ENCODE measurements around the gene FMN2. TPM values are rescaled to one million over a fixed set of nuclear protein-coding genes. Genes with fewer than 3 reads are reported as not detected.

The FMN2 gene
- total RNA-seq, 1 donor from 2014 or later: not detected

DNA sequence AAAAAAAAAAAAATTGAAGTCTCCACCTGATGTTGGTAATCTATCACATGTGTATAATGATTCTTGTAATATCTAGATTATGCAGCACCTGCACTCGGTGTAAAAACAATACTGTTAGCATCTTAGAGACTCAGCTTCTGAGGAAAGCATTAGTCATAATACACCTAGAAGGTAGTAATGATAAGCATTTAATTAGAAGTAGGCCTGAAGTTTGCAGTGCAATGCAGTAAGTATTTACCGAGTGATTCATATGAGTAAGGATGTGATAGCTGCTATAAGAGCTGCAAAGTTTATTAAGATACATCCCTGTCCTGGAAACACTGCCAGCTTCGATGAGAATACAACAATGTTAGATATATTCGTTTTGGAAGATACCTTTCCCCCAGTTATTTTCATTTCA is 323.8 kb downstream of the FMN2 start:
- intact Hi-C loops (cut with micrococcal nuclease): no loop called here

DNA sequence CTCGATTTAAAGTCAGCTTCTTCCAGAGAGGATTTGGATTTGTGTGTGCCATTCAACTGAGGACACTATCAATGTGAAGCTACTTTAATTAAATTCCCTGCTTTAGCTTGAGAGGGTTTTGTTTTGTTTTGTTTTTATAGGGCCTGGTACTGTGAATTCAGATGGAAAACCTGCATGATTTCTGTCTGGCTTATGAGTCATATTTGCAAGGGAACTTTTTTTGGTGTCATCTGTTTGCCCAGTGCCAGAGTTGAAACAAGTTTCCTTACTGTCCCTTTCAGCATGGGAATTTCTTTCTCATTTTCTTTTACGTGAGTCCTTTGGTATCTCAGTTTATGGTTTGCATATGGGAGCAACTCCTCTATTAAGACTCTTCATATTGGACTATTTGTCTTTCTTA is 325.6 kb downstream of the FMN2 start:
- intact Hi-C loops (cut with micrococcal nuclease): no loop called here

DNA sequence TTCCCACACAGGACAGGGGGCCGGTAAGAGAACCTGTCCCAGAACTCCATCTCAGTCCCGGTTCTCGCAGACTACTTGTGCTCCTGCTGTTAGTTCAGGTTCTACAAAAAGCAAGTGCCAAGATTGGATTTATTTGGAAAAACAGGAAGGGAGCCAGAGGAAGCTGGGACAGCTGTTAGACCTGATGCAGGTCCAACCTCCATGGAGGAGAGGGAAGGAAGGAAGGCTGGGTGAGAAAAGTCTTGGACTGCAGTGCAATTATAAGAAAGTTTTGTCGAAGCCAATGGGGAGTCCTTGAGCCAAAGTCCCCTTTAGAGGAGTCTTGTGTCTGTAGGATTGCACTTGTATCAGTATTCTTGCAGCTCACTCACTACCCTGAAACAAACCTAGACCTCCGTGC is 329.1 kb downstream of the FMN2 start:
- intact Hi-C loops (cut with micrococcal nuclease): no loop called here

DNA sequence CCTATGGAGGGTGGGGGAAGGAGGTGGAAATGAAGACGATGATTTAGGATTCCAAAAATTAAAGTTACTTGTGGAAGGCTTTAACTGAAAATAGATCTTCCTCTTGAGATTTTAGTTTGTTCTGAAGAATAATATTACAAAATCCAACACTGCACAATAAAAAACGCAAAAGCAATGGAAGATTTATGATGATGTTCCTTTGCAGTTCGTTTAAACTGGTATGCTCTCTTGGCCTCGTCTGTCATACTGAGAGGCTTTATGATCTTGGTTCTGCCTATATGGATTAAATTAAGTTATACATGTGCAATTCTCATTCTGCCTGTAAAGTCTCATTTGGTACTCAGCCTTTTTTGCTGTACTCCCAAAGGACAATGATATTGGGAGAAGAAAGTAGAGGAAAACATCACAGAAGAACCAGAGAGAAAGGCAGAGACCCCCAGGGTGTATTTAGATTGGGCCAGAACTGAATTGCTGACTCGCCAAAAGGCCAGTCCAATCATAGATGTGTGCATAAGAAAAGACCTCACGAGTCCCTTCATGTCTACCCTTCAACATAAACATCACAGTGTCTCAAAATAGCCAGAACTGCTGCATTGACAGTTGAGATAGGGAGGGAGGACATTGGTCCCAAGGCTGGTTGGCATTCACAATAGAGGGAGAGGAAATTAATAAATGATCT is 331.7 kb downstream of the FMN2 start:
- intact Hi-C loops (cut with micrococcal nuclease): no loop called here

DNA sequence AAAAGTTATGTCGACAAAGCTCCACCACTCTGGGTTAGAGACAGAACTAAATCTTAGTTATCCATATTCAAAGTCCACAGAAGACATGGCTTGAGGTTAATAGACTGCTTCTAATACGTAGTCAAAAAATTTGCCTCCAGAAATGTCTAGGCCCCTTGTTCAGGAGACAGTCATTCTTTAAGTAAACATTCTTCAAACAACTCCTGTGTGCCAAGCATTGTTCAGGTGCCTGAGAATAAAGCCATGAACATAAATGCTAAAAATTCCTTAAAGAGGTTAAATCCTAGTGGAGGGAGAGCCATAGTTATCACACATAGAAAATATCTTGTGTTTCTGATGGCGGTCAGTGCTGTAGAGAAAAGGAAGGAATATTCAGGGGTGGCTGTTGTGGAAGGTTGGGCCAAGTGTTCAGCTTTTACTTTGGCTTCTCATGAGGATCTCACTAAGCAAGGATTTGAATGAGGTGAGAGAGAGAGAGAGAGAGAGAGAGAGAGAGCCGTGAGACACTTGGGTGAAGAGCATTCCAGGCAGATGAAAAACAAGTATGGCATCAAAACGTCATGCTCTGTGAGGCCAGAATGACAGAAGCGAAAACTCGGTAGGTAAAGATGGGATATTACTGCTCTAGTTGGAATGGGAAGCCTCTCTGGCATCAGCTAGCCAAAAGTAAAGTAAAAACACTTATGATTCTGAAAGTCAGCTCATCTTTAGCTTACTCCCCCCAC is 333.2 kb downstream of the FMN2 start:
- intact Hi-C loops (cut with micrococcal nuclease): no loop called here

DNA sequence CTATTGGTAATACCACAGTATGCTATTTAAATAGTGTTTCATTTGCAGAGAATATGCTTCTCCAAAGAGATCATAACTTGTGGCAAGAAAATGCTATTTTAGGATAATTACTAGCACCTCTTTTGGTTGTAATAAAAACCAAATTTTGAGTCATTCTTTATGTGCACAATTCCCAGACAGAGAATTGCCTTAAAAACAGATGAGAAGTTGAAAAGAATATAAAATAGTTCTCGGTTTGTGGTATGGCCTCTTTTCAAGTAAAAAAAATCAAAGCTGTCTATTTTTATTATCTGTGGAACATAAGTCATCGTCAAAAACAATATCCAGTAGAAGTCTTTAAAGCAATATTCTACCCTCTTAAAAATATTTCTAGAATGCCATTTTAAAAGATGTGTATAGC is 334.4 kb downstream of the FMN2 start:
- intact Hi-C loops (cut with micrococcal nuclease): no loop called here

DNA sequence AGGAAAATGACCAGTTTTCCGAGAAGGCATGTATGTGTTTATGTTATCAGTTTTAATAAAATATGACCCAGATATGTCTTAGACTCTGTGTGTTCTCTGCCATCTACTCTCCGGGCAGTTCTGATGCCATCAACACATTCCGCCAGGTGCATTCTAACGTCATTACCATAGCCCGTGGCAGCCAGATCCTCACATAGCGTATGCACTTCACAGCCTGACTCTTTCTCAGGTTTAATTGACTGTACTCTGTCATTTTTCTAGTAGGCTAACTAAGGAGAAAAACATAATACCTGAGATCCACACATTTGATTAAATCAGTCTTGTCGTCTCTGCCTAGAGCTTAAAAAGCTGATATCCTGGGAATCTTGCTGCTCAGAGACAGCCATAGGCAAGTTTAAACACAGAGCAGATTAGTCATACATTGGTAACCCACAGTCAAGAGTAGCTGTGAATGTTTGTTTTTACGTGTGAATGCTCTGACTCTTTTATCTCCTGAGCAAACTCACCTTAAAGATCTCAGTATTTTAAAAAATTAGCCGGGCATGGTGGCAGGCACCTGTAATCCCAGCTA is 344.4 kb downstream of the FMN2 start:
- intact Hi-C loops (cut with micrococcal nuclease): no loop called here

DNA sequence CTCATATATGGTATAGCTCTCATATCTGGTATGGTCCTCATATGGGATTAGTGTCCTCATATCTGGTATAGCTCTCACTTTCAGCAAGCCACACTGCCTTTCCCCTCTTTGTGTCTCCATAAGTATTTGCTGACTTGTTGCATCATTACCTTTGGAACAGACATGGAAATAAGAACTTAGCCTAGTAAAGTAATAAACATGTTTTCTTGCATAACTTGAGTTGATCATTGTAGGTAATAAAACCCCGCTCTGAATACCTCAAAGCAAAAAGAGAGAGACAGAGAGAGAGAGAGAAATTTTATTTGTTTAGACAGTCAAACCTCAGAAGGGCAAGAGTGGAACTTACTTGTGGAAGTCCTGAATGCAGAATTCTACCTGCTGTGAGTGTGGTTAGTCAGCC is 350.0 kb downstream of the FMN2 start:
- intact Hi-C loops (cut with micrococcal nuclease): no loop called here

DNA sequence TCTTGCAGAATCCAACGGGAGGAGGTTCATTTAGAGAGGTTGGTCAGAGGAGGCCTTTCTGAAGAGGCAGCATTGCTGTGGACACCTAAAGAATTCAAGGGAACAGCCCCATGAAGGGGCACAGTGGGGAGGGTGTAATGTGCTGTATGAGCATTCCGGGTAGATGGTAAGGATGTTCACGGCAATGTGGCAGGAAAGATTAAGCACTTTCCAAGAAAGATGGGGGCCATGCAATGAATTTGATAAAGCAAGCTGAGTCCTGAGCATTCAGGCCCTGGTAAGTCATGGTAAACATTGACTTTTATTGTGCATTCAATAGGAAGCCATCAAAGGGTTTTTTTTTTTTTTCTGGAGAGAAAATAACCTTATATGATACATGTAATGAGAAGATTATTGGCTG is 353.7 kb downstream of the FMN2 start:
- intact Hi-C loops (cut with micrococcal nuclease): no loop called here

DNA sequence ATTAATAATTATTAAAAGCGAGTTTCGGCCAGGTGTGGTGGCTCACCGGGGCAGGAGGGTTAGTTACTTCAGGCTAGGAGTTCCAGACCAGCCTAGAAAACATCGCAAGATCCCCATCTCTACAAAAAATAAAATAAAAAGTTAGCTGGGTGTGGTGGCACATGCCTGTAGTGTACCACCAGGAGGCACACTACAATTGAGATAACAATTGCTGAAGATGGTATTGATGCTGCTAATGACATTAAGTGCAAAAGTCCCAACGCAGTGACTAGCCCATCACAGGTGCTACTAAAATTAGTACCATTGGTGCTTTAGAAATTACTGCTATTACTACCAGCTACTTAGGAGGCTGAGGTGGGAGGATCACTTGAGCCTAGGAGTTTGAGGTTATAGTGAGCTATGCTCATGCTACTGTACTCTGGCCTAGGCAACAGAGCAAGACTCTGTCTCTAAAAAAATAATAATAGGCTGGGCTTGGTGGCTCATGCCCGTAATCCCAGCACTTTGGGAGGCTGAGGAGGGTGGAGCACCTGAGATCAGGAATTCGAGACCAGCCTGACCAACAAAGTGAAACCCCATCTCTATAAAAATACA is 363.6 kb downstream of the FMN2 start:
- intact Hi-C loops (cut with micrococcal nuclease): loop anchor here (1.0 kb wide), 3 partner anchors 121 to 153 kb away; no protein-coding TSS in a partner anchor

DNA sequence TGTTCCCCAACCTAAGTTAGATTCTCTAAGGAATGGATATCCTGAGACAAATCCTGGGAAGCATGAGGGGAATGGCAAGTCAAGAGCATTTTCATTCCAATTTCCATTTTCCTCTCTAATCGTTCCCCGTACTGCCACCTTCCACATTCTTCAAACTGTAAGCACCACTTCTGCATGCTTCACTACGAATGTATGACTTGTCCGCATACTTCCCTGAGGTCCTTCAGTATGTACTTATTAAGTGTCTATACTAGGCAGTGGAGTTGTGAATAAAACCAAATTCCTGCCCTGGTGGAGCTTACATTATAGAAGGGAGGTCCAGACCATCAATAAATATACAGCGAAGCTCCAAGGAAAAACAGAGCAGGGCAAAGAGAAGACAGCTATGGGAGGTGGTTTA is 365.5 kb downstream of the FMN2 start:
- intact Hi-C loops (cut with micrococcal nuclease): no loop called here

DNA sequence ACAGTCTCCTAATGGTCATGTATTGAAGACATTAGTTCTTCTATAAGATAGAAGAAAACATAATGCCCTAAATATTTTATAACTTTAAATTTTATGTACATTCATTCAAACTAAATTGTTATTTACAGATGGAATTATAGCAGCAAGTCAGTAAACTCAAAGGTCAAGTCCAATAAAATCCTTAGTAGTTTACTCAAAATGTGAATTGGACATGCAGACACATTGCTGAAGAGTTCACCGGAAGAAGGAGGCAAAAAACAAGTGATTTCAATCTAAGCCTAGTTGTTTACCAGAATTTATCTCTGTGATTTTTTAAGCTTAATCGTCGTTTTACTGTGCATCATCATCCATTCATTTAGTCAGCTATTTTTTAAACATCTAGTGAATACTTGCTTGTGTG is 370.6 kb downstream of the FMN2 start:
- intact Hi-C loops (cut with micrococcal nuclease): no loop called here

DNA sequence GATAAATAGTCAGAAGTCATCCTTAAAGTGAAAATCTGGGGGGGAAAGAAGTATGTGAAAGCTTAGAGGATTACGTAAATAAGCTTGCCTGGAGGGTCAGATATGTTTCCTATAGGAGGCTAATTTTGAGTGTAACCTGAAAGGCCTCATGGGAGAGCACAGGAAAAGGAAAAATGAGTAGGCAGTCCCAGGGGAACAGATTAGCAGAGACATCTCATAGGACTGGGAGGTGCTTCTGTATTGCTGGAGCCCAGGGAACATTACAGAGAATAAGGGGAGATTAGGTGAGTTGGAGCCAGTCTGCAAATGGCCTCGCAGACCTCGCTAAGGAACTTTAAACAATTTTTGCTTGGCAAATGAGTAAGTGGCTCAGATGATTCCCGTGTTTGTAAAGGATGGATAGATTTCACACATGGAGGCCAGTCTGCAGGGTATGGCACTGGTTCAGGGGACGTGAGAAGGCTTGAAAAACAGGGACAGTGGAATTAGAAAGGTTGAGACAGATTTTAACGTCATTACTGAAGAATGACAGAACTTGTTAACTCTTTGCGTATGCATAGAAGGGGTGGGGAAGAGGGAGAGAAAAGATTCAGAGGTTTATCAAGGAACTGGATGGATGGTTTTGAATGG is 371.2 kb downstream of the FMN2 start:
- intact Hi-C loops (cut with micrococcal nuclease): no loop called here

DNA sequence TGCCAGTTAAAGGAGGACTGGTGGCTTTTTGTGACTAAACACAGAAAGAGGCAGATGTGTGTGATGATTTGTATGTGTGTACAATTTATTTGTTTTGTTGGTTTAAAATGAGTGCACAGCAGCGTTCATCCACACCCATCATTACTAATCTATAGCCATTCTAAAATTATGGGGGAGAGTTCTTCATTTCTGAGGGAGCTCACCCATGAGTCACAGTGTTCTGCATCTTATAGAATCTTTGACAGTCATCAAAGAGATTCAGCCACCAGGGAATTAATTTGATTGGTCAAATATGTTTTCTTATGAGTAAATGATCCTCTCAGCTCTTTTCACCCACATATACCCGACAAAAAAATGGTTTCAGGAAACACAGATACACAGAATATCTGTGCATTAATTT is 372.4 kb downstream of the FMN2 start:
- intact Hi-C loops (cut with micrococcal nuclease): no loop called here

DNA sequence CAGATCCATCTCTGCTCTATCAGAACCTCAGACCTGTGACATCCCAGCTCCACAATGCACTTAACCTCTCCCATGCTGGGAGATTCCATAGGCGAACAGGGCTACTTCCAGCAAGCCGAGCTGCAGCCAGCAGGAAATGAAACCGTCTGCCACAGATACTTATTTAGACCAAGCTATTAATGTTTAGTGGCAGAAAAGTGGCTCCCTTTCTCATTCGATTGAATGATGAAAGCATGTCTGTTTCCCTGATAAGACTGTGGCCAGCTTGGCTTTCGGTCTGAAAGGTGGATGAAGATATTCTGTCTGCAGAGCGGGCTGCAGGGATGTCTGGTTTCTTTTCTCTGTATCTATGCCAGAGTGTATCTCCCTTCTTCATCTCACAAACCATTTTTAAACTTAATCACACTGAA is 373.9 kb downstream of the FMN2 start:
- intact Hi-C loops (cut with micrococcal nuclease): no loop called here

DNA sequence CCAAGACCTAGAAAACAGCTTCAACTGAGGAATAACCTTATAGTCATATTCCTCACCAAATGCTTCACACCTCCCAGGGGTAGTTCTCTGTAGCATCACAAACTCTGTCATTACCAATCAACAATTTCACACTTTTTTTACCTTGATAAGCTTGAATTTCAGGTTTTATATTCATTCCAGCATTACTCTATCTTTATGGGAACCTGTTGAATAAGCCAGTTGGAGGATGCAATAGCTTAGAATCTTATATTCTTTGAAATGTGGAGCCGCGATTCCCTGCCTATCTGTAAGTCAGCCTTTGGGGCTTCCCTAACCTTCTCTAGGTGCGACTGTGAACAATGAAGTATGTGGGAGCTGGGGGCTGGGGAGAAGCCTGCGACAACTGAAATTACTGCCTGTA is 374.8 kb downstream of the FMN2 start:
- intact Hi-C loops (cut with micrococcal nuclease): no loop called here

DNA sequence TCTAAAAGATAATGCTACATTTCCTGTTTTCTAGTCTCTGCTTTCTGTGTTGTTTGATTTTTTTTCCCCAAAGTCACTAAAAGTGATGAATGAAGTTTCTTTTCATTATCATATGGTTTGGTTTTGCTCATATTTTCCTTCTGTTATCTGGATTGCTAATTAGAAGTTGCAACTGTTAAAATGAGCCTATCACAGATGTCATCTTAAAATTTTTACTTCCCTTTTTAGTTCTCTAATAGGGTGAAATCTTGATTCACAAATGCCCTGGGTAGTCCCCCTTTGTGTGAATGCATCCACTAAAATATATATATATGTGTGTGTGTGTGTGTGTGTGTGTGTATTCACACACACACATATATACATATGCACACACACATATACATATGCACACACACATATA is 376.2 kb downstream of the FMN2 start:
- intact Hi-C loops (cut with micrococcal nuclease): no loop called here

DNA sequence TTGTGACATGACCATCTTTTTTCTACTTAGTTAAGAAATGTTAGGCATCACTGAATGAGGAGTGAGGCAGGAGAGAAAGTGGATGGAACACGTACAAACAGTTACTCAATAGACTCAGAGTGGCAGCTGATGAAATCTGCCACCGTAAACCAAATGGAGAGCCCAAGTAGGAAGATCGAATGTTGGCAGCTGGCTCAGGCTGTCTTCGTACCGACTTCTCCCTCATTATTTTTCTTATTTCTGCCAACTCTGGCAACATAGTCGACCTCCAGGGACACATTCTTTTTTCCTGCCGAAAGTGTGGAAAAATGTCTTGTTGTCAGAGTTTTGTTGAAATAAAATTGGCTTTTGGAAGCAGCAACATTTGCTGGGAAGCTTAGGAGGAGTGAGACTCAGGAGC is 377.0 kb downstream of the FMN2 start:
- intact Hi-C loops (cut with micrococcal nuclease): no loop called here

DNA sequence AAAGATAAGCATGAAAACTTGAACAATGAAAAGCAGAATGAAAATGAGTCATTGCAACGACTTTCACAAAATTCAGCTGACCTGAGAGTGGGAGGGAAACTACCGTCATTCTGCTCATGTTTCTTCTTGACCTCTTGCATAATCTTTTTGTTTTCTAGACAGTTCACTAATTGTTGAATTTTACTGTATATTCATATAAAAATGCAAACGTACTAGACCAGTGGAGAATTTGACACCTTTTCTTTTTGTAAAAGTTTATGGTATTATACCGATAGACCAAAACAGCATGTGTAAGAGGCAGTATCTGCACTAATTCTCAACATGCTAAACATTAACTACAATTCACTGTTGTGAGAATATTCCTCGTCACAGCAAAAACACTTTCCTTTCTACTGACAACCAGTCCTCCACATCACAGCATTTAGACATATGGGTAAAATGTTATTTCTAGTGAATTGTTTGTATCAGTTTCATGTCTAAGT is 382.5 kb downstream of the FMN2 start:
- intact Hi-C loops (cut with micrococcal nuclease): no loop called here

DNA sequence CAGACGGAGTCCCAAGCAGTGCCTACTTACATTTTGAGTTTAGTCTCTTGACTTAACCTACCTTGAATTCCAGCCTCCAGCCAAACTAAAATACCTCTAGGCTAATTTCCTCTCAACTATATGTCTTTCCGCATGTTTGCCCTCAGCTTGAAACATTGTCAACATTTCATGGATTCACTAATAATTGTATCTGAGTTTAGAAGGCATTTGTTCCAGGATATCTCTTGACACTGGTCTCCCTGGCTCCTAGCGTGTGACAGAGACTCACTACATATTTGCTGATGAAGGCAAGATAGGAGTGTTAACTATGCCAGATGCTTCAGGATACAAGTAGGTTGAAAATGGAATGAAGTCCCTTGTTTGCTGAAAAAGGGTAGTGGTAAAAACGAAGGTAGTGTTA is 384.1 kb downstream of the FMN2 start:
- intact Hi-C loops (cut with micrococcal nuclease): no loop called here

DNA sequence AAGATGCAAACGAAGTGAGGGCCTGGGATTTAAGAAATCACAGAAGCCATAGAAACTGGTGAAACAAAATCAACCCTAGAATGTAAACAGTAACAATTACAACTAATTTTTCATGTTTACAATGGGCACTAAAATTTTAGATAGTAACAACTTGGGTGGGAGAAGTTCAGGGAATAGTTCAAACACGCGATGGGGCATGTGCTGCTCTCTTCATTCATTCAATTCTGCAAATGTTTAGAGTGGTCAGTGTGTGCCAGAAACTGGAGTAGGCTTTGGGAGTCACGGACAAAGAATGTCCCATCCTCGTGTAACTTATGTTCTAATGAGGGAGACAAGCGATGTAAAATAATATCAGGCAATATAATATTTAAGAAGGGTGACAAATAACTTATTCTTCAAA is 386.9 kb downstream of the FMN2 start:
- intact Hi-C loops (cut with micrococcal nuclease): no loop called here
